MM.1S (cell line): Measurements from ENCODE around the gene TSPAN9.

Experiments used
- DNase-seq: peaks from one replicate; pipeline ENCODE4 v3.0.0-alpha.2; 2015
- H2AFZ ChIP-seq: fragments of 300-600 bp; sonication (generic); 2 replicates; pipeline ENCODE4 v1.6.0; 2016; ENCODE audit warnings: antibody characterized with exemption, low read length
- H3F3A ChIP-seq: fragments of 300-600 bp; sonication (generic); 2 replicates; pipeline ENCODE4 v1.6.1; 2016; ENCODE audit warnings: mild to moderate bottlenecking, antibody characterized with exemption, low read length, moderate library complexity, mixed read lengths; ENCODE audit not compliant: insufficient read depth
- H3K27ac ChIP-seq: fragments of 300-600 bp; sonication (generic); 2 replicates; pipeline ENCODE4 v1.5.1; 2016; ENCODE audit warnings: mild to moderate bottlenecking, low read length
- H3K27me3 ChIP-seq: fragments of 300-600 bp; sonication (generic); replicated peaks from 2 replicates; pipeline ENCODE4 v1.6.0; 2016; ENCODE audit warnings: low read length; ENCODE audit not compliant: insufficient read depth
- H3K36me3 ChIP-seq: fragments of 300-600 bp; sonication (generic); replicated peaks from 2 replicates; pipeline ENCODE4 v1.6.1; 2016; ENCODE audit warnings: mild to moderate bottlenecking, low read length, mixed read lengths; ENCODE audit not compliant: insufficient read depth
- H3K4me1 ChIP-seq: fragments of 300-600 bp; sonication (generic); 2 replicates; pipeline ENCODE4 v1.6.1; 2016; ENCODE audit warnings: low read length, mixed read lengths
- H3K4me2 ChIP-seq: fragments of 300-600 bp; sonication (generic); 2 replicates; pipeline ENCODE4 v1.6.0; 2016; ENCODE audit warnings: low read depth, low read length
- H3K4me3 ChIP-seq: fragments of 300-600 bp; sonication (generic); 2 replicates; pipeline ENCODE4 v1.5.1; 2016; ENCODE audit warnings: low read length, mixed read lengths
- H3K79me2 ChIP-seq: fragments of 300-600 bp; sonication (generic); 2 replicates; pipeline ENCODE4 v1.6.1; 2016; ENCODE audit warnings: mixed run types, low read length, mixed read lengths
- H3K9ac ChIP-seq: fragments of 300-600 bp; sonication (generic); 2 replicates; pipeline ENCODE4 v1.6.1; 2016; ENCODE audit warnings: low read length, mixed read lengths
- H3K9me2 ChIP-seq: fragments of 300-600 bp; sonication (generic); replicated peaks from 2 replicates; pipeline ENCODE4 v1.6.1; 2016; ENCODE audit warnings: mild to moderate bottlenecking, low read length, mixed read lengths; ENCODE audit not compliant: insufficient read depth
- H3K9me3 ChIP-seq: fragments of 300-600 bp; sonication (generic); replicated peaks from 2 replicates; pipeline ENCODE4 v1.6.1; 2016; ENCODE audit warnings: mild to moderate bottlenecking, low read length, mixed read lengths; ENCODE audit not compliant: insufficient read depth
- H4K20me1 ChIP-seq: fragments of 300-600 bp; sonication (generic); 2 replicates; pipeline ENCODE4 v1.6.1; 2016; ENCODE audit warnings: mild to moderate bottlenecking, low read length, moderate library complexity, mixed read lengths; ENCODE audit not compliant: insufficient read depth
- EZH2 ChIP-seq: fragments of 300-600 bp; sonication (generic); optimal IDR thresholded peaks from 2 replicates; pipeline ENCODE3; 2017; ENCODE audit warnings: low read depth, mild to moderate bottlenecking, antibody characterized with exemption, low read length, mixed read lengths
- EZH2phosphoT487 ChIP-seq: fragments of 300-600 bp; sonication (generic); IDR thresholded peaks from 2 replicates; pipeline ENCODE4 v1.6.1; 2018; ENCODE audit warnings: antibody characterized with exemption, low read length
- TF ChIP-seq, protein P1 (sequence below): fragments of 300-600 bp; sonication (generic); IDR thresholded peaks from 2 replicates; pipeline ENCODE4 v1.5.1; 2016; ENCODE audit warnings: antibody characterized with exemption, low read length, mixed read lengths

The TSPAN9 gene

DNA sequence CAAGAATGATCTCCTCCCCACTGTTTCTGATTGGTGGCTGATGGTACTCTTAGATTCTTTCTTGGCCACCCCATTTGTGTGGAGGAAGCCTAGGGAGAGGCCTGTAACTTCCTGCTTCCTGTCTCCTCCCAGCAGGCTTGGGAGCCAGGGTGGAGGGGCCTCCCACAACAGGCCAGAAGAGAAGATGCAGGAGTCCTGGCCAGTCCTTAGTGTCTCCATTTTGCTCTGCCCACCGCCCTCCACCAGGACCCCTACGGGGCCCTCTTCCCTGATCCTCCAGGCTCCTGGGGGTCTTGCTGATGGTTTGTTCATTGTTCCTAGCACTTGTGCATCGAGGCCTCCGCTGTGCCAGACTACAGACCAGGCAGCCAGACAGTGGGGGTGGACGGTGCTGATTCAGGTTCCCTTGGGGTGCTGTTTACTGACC is 6.8 kb downstream of the TSPAN9 start:
- no peaks in the 10 kb centered on the region for H3K4me1 ChIP-seq
- no peak for DNase-seq
- no peak overlapping the region for H3K9ac ChIP-seq
- peaks cover 36% of the 10 kb centered on the region for H3K27me3 ChIP-seq
- no peak overlapping the region for H3K4me2 ChIP-seq
- H2AFZ ChIP-seq, result no peak overlapping the region
- no peak overlapping the region for H3K27ac ChIP-seq
- H3K9me3 ChIP-seq, result no peaks in the 10 kb centered on the region
- H3F3A ChIP-seq, result no peaks in the 10 kb centered on the region
- H4K20me1 ChIP-seq, result no peaks in the 10 kb centered on the region
- H3K79me2 ChIP-seq, result no peaks in the 10 kb centered on the region
- TF ChIP-seq EZH2phosphoT487, result no peak
- no peak for TF ChIP-seq EZH2
- TF ChIP-seq, protein P1, sequence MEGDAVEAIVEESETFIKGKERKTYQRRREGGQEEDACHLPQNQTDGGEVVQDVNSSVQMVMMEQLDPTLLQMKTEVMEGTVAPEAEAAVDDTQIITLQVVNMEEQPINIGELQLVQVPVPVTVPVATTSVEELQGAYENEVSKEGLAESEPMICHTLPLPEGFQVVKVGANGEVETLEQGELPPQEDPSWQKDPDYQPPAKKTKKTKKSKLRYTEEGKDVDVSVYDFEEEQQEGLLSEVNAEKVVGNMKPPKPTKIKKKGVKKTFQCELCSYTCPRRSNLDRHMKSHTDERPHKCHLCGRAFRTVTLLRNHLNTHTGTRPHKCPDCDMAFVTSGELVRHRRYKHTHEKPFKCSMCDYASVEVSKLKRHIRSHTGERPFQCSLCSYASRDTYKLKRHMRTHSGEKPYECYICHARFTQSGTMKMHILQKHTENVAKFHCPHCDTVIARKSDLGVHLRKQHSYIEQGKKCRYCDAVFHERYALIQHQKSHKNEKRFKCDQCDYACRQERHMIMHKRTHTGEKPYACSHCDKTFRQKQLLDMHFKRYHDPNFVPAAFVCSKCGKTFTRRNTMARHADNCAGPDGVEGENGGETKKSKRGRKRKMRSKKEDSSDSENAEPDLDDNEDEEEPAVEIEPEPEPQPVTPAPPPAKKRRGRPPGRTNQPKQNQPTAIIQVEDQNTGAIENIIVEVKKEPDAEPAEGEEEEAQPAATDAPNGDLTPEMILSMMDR, result no peak
- H3K9me2 ChIP-seq, result no peaks in the 10 kb centered on the region
- no peak overlapping the region for H3K4me3 ChIP-seq
- H3K36me3 ChIP-seq, result no peaks in the 10 kb centered on the region

DNA sequence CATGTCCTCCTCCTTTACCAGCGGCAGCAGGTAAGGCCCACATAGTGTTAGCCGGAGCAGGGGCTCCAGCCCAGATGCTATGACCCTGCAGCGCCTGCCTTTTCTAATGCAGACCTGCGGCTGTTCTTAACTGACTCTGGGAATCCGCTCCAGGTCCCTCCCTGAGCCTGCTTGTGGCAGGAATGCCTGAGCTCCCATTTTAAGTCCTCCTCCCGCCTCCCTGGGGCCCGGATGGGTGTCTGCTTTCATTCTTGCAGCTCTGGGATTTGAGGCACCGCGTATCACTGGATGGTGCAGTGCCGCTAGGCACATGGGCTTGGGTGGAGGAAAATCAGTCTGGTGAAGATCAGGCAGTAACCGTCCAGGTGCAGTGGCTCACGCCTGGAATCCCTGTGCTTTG is 7.6 kb downstream of the TSPAN9 start:
- H3K27ac ChIP-seq, result no peak overlapping the region
- TF ChIP-seq EZH2 (no peak), EZH2phosphoT487 (no peak)
- TF ChIP-seq, protein P1, result no peak
- H4K20me1 ChIP-seq, result no peaks in the 10 kb centered on the region
- H3K4me2 ChIP-seq, result no peak overlapping the region
- H3K9me3 ChIP-seq, result no peaks in the 10 kb centered on the region
- no peaks in the 10 kb centered on the region for H3K79me2 ChIP-seq
- H2AFZ ChIP-seq, result no peak overlapping the region
- no peaks in the 10 kb centered on the region for H3F3A ChIP-seq
- peaks cover 36% of the 10 kb centered on the region for H3K27me3 ChIP-seq
- H3K4me3 ChIP-seq, result no peak overlapping the region
- no peaks in the 10 kb centered on the region for H3K9me2 ChIP-seq
- H3K4me1 ChIP-seq, result no peaks in the 10 kb centered on the region
- no peak overlapping the region for H3K9ac ChIP-seq
- no peak for DNase-seq
- H3K36me3 ChIP-seq, result no peaks in the 10 kb centered on the region

DNA sequence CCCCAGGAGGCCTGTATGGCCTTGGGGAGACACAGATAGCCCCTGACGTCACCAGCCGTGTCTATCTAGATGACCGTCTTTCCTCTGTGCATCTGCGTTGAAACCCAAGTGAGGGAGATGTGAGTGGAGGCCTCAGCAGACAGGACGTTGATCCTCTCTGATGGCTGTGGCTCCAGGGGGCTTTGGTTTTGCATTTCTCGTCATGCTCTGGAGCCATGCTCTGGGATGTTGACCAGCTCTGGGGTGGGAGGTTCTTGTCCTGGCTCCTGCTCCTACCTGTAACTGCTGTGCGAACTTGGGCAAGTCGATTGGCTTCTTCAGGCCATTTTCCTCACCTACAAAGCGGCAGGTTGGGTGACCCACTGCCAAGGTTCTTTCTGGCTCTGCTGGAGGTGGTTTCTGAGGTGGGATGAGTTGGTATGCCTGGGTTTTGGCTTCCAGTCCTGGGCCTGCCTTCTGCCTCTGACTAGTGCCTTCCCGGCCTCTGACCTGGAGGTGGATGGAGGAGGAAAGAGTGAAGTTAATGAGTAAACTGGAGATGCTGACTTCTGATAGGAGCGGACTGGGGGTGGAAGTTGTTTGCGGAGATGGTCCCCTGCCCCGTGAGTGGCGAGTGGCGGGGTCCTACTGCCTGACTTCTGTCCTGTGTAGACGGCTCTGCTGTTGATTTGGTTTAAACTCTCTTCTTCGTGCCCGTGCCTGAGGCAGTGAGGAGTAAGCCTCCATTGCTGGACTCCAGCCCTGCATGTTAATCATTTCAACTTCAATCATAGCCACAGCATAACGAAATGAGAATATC is 8.4 kb downstream of the TSPAN9 start:
- Histone ChIP-seq H3F3A (no peaks in the 10 kb centered on the region), H3K79me2 (no peaks in the 10 kb centered on the region), H3K36me3 (no peaks in the 10 kb centered on the region), H3K9me3 (no peaks in the 10 kb centered on the region), H3K4me3 (no peak overlapping the region), H3K9me2 (no peaks in the 10 kb centered on the region), H3K4me1 (no peaks in the 10 kb centered on the region), H2AFZ (no peak overlapping the region), H3K4me2 (no peak overlapping the region), H3K9ac (no peak overlapping the region), H3K27ac (no peak overlapping the region), H3K27me3 (peaks cover 36% of the 10 kb centered on the region), H4K20me1 (no peaks in the 10 kb centered on the region)
- no peak for DNase-seq
- TF ChIP-seq, protein P1, result no peak
- no peak for TF ChIP-seq EZH2phosphoT487
- TF ChIP-seq EZH2, result no peak
